COR-L47 (cell line): Measurements from ENCODE around the gene WDFY4.

ENCODE experiments used
- DNase-seq: peaks from one replicate; lab custom pipeline; 2025; lab: John Stamatoyannopoulos, UW

The WDFY4 gene

DNA sequence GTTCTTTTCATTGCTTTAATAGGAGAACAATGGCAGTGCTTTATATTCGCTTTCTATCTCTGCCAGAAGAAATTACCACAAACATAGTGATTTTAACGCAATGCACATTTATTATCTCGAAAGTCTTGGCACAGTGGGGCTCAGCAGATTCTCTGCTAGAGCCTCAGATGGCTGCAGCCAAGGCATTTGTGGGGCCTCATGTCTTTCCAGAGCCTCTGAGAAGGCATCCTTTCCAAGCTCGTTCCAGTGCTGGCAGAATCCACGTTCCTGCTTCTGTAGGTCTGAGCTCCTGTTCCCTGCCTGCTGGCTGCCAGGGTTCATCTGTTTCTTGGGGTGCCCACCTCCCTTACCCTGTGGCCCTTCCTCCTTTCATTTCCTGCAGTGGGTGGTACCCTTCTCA lies 194.8 kb downstream of the WDFY4 start:
- DNase-seq, result no peak

DNA sequence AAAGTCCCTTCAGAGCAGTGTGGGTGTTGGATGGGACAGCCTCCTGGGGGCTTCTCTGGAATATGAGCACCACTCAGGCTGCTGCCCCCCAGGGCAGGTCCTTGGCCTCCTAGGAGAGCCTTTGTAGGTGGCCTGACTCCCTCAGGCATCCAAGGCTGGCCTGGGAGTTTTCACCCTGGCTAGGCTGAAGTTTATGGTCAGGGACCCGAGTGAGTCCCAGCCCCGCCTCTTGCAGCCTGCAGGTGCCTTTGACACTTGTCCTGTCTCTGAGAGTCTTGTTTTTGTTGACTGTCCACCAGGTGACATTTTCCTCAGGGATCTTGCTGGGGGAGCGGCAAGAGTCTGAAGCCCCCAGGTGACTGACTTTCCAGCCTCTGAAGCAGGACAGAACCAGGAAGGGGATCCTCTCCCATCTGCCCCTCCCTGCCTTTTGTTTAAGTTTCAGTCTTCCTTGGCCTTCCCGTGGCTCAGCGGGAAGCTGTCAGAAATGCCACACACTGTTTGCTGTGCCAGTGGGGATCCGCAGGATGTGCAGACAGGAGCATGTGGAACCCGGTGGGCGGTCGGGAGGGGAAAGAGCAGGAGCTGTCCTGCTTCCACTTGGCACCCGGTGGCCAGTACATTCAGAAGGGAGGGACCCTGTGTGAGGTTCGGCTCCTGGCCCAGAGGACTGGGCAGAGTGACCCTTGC lies 195.5 kb downstream of the WDFY4 start:
- DNase-seq, result peak; percentile 63

- DNase-seq, result no peak
These were observed 197.3 kb downstream of the WDFY4 start for GRCh38 chr10:48881937-48882336.

GRCh38 chr10:48882881-48883280 lies 198.2 kb downstream of the WDFY4 start:
- no peak for DNase-seq

DNA sequence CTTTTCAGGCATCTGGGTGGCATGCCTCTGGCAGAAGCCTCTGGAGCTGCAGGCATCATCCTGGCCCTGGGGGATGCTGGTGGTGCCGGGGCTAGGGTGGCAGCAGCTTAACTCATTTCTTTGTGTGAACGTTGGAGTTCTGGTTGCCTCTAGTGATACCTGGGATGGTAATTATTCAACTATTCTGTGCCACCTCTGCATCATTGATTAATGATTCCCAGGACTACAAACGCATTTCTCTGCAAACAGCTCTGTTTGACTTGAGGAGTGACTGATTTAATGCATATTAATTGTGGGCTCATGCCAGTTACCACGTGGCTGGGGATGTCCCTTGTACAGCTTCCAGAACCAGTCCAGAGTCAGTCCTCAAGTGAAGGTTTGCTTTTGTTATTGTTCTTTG lies 199.0 kb downstream of the WDFY4 start:
- no peak for DNase-seq

DNA sequence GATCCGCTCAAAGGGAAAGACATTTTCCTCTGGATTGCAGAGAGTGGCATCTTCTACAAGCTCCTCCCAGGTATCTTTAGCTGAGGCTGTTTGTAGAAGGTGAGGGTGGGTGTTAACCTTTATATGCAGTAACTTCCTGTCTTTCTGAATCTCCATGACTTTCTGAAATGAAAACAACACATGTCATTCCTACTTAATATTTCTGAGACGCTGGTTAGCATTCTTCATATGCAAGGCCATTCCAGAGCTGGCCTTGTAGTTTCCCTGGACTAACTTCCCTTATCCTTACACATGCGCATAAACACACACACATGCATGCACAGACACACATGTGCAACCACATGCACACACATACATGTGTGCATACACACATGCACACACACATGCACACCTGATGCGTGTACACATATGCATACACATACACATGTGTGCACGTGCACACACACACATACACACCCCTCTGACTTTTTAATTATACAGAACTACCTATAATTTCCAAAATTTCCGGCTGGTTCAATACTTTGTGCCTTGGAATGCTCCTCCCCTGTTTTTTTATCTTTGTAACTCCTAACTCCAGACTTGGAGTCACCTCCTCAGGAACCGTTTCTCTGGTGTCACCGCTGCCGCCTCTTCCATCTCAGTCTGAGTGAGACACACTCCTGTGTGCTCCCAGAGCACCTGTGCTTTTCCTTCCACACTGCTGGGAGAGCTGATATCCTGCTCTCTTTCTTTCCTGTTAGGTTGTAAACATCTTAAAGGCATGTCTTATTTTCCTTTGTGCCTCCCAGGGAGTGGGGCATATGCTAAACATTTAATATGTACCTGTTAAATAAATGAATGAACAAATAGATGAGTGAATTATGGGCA lies 199.7 kb downstream of the WDFY4 start:
- no peak for DNase-seq

DNA sequence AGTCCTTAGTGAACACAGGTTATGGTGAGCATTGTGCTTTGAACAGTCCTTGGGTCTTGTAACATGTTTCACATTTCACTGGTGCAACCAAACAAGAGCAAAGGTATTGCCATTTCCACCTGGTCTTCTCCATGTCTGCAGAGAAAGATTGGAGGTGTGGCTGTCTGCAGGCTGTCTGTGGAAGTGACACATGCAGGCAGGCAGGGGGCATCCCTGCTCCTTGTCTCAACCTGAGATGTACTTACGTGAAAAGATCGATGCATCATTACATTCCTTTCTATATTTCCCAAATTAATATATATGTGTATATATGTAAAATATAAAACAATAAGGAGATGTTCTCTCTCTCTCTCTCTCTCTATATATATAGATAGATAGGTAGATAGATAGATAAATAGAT lies 200.7 kb downstream of the WDFY4 start:
- no peak for DNase-seq

DNA sequence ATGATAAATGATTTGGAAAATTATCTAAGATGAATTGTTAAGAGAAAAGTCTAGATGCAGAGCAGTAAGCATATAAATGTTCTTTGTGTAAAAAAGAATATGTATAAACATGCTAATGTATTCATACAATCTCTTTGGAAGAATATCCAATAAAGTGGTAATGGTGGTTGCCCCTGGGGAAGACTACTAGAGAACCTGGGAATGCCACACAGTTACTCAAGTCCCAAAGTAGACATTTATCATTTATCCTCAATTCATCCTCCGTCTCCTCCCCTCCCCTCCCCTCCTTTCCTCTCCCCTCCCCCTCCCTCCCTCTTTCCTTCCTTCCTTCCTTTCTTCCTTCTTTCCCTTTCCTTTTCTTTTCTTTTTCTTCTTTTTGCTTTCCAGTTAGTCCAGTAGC lies 203.3 kb downstream of the WDFY4 start:
- no peak for DNase-seq

DNA sequence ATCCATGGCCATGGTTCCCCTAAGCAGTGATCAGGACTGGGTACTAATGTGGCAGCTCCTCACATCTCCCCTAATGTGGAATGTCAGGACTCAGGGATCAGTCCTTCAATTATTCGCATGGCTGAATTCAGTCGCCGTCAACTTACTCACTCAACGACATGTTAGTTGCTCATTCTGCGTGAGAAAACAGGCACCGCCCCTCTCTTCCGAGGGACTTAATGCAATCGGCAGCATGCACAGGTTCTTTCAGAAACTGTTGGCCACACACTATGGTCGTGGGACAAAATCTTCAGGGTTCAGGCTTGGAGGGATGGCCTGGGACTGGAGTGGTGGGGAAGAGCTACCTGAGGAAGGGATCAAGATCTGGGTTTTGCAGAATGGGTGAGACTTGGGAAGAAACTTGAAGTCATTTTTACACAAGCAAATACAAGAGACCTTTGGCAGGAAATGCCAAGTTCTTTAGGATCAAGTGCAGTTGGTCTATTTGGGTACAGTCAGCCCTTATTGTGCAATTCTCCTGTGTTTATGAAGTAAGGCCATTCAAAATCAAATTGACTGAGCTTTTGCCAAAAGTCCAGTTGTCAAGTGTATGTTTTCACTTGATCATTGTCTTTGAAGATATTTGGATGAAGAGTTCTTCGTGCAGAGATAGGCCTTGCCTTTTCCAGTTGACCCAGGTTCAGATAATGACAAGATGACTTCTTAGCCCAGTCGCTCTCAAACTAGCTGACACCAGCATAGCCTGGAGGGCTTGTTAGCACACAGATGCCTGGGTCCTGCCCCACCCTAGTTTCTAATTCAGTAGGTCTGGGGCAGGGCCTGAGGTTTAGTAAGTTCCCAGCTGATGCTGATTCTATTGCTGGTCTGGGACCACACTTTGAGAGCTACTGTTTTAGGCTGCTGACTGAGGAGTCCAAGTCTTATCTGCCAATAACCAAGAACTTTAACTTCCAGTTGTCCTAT lies 206.5 kb downstream of the WDFY4 start:
- DNase-seq, result no peak

DNA sequence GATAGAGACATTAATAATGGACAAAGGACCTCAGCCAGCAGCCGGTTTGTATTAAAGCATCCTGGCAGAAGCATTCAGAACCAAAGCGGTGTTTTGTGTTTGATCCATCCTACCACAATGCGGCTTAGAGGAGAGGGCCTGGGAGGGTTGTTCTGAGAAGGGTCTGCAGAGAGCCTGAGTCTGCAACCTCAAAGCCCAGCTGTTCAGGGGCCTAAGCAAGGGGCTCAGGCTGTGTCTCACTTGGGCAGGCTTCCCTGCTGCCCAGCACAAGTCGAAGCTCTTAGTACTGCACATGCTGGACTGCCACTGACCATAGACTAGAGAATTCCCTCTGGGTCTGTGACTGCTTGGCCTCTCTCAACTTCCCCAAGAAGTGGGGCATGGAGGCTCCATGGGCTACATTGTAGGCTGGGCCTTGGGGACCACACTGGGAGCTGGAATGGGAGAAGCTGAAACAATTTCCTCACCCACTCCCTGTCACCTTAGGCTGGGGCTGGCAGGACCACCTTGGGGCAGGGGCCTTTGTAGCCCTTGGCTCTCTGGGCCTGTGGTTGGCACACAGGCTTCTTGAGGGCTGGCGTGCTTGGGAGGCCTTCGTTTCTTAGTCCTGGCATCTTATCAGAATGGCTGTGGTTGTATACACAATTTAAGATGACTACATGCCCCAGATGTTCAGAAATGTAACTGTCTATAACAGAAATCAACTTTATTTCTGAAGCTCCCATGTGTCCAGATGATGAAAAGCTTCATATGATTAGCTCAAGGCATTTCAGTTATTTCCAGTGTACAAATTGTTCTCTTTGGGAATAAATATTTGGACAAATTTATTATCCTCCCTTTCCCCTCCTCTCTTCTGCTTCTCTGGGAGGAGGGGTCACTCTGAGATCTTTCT lies 210.5 kb downstream of the WDFY4 start:
- no peak for DNase-seq

DNA sequence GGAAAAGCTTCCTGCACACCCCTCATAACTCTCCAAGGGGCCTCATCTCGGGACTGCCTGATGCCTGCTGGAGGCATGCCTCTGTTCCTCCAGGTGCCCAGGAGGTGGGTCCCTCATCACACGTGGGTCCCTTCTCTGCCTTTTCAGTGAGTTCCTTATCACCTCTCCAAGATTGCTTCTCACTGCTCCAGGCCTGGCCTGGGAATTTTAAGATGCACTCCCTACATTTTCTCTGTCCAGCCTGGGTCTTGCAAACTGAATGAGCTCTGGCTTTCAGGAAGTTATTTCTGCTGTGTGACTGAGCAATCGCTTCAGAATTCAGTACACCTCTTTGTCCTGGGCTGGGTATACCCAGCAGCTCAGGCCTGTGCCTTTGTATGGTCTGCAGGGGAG lies 211.1 kb downstream of the WDFY4 start:
- DNase-seq, result no peak

DNA sequence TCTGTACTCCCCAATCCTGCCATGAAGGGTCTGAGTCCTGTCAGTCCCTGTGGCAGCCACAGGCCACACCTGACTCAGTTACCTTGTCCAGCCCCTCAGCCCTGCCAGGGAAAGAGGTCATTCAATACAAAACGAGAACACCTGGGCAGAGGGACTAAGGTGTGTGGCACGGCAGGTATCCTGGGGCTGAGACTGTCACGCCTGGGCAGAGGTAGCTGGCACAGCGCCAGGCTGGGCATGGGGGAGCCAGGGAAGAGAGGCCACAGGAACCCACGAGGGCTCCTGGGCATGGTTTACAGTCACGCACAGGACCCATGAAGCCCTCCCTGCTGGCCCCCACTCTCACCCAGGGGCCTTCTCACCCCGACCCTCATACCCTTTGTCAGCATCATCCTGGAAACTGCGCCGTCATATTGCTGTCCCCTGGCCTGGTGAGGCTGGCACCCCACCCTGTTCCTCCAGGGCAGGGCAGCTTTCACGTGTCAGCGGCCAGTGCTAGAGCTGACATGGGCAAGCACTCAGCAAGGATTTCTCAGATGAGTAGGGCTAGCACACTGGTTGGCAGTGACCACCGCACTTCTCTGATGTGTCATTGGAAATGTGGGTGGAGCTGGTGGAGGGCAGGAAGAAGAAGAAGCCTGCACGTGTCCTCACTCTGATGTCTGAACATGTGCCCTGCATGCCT lies 212.2 kb downstream of the WDFY4 start:
- no peak for DNase-seq

DNA sequence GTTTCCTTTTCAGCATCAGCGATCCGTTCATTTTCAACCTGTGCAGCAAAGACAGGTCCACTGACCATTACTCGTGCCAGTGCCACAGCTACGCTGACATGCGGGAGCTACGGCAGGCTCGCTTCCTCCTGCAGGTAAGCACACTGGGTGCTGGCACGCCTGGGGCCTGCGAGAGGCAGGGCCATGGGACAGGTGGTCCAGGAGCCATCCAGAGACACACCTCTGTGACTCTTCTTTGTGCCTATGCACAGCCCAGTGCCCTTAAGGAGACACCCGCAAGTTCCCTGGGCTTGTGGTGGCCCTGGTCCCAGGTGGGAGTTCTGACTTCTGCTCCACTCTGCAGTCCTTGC lies 212.7 kb downstream of the WDFY4 start:
- DNase-seq, result no peak

GRCh38 chr10:48898426-48898825 lies 213.8 kb downstream of the WDFY4 start:
- DNase-seq, result no peak

- no peak for DNase-seq
These were observed 215.1 kb downstream of the WDFY4 start for GRCh38 chr10:48899781-48900180.

- DNase-seq, result no peak
These were observed 215.7 kb downstream of the WDFY4 start for GRCh38 chr10:48900371-48900801.

DNA sequence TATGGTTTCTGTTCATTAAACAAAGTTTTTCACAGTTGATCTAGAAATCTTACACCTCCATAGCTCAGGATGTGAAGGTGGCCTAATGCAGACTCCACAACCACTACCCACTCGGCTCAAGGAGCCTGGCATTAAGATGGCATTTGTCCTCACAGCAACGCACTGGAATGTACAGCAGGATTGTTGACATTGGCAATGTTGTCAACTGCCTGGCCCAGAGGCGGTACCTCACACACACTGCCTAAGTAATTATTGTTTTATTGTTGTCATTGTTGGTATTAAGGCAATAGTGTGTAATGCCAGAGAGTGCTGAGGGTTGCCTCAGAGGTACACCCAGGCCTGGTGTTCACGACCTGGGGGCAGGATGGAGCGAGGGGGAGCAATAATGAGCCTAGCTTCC lies 216.6 kb downstream of the WDFY4 start:
- DNase-seq, result no peak

- DNase-seq, result no peak
These were observed 217.4 kb downstream of the WDFY4 start for GRCh38 chr10:48902096-48902495.

DNA sequence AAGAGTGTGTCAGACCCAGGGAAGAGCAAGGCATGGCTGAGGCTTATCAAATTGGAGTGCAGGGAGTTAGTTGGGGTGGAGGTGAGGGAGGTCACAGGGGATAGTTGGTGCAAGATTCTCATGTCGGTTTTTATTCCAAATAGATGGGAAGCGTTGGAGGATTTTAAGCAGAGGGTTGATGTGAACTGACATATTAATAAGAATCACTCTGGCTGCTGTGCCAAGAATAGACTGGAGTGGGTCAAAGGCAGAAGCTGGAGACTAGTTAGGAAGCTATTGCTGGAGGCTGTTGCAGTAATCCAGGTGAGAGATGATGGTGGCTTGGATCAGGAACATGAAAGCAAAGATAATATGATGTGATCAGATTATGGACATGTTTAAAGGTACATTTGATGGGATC lies 218.5 kb downstream of the WDFY4 start:
- DNase-seq, result no peak

- no peak for DNase-seq
These were observed 220.2 kb downstream of the WDFY4 start for GRCh38 chr10:48904861-48905260.

- DNase-seq, result no peak
These were observed 220.6 kb downstream of the WDFY4 start for GRCh38 chr10:48905311-48905710.
